ENCODE results near the gene LHFPL3. TPM values are rescaled to one million over a fixed set of nuclear protein-coding genes. Genes with fewer than 3 reads are reported as not detected.

The LHFPL3 gene
- total and polyA plus RNA-seq, 12 donors: 0.14 TPM; not detected in 11

- TF ChIP-seq POLR2A (IDR thresholded peaks at IDR 0.05) (no peak), CTCF (IDR thresholded peaks at IDR 0.05) (no peak)
- Histone ChIP-seq H3K4me3 (no peak overlapping the region), H3K27me3 (no peaks in the 10 kb centered on the region), H3K27ac (no peak overlapping the region), H3K9me3 (replicated peaks in 1 of 3) (no peaks in the 10 kb centered on the region), H3K4me1 (replicated peaks in 1 of 2) (no peaks in the 10 kb centered on the region), H3K36me3 (replicated peaks in 1 of 2) (no peaks in the 10 kb centered on the region)
- intact Hi-C loops (cut with DNase I): no loop called here
- DNase-seq: no peak
- WGBS, 4 donors: 59 to 61% (median 61%) methylated on average over 3 of the region's 3 CpGs
Observed at GRCh38 chr7:104838537-104839299, 510.3 kb downstream of the LHFPL3 start.

DNA sequence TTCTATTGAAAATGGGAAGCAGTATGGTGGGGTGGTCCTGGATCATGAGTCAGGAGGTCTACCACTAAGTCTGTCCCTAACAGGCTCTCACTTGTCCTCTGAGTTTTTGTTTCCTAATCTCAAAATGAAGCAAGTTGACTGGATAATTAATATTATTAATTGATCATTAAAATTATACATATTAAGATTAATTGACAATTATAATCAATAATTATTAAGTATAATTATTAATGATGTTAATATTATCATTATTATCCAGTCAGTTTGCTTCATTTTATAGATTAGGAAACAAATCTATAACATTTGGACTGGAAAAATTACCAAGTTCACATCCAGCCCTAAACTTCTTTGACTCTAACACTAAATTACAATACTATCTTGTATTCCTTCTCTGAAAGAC, 511.4 kb downstream of the LHFPL3 start:
- Histone ChIP-seq H3K27ac (no peak overlapping the region), H3K9me3 (replicated peaks in 1 of 3) (no peaks in the 10 kb centered on the region), H3K36me3 (replicated peaks in 1 of 2) (no peaks in the 10 kb centered on the region), H3K27me3 (no peaks in the 10 kb centered on the region), H3K4me1 (replicated peaks in 1 of 2) (no peaks in the 10 kb centered on the region), H3K4me3 (no peak overlapping the region)
- intact Hi-C loops (cut with DNase I): loop anchor here (10.0 kb wide), 1 partner anchor 605 kb away; no protein-coding TSS in a partner anchor
- no peak for TF ChIP-seq CTCF (IDR thresholded peaks at IDR 0.05)
- no peak for DNase-seq

- DNase-seq: no peak
Observed at GRCh38 chr7:104841798-104842197, 513.4 kb downstream of the LHFPL3 start.

DNA sequence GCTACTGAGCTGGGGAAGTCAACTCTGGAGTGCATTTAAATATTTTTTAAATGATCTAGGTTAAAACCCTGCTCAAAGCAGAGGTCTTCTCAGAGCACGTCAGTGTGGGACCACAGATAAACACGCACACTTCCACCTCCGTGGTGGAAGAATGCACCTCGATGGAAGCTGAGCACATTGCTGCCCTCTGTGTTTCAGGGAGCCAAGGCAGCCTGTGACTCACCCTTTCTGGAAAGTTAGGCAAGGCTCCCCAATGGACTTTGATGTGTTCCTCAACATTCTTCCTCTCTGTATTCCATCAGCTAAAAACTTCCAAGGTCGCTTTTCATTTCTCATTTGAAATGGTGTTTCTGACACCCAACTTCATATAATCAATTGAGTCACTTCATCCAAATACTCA, 514.8 kb downstream of the LHFPL3 start:
- WGBS, 4 donors: 68 to 75% (median 71%) methylated on average over 5 of the region's 5 CpGs
- DNase-seq: no peak
- Histone ChIP-seq H3K27me3 (no peaks in the 10 kb centered on the region), H3K4me1 (replicated peaks in 1 of 2) (no peaks in the 10 kb centered on the region), H3K9me3 (replicated peaks in 1 of 3) (no peaks in the 10 kb centered on the region), H3K27ac (no peak overlapping the region), H3K4me3 (no peak overlapping the region), H3K36me3 (replicated peaks in 1 of 2) (no peaks in the 10 kb centered on the region)
- TF ChIP-seq POLR2A (IDR thresholded peaks at IDR 0.05) (no peak), CTCF (IDR thresholded peaks at IDR 0.05) (no peak)
- intact Hi-C loops (cut with DNase I): loop anchor here (10.0 kb wide), 1 partner anchor 608 kb away; no protein-coding TSS in a partner anchor

More at GRCh38 chr7:104841798-104842197, 513.4 kb downstream of the LHFPL3 start:
- Histone ChIP-seq H3K9me3 (replicated peaks in 1 of 3) (no peaks in the 10 kb centered on the region), H3K27ac (no peak overlapping the region), H3K27me3 (no peaks in the 10 kb centered on the region), H3K4me1 (replicated peaks in 1 of 2) (no peaks in the 10 kb centered on the region), H3K4me3 (no peak overlapping the region), H3K36me3 (replicated peaks in 1 of 2) (no peaks in the 10 kb centered on the region)
- TF ChIP-seq CTCF (IDR thresholded peaks at IDR 0.05) (no peak), POLR2A (IDR thresholded peaks at IDR 0.05) (no peak)
- 19 to 36% (median 28%) methylated on average over 1 of the region's 1 CpG for WGBS, 4 donors
- intact Hi-C loops (cut with DNase I): loop anchor here (10.0 kb wide), 1 partner anchor 607 kb away; no protein-coding TSS in a partner anchor

Measured in adrenal gland (tissue), 12 donors.